Prostate gland (tissue), 2 donors: ENCODE data around the gene ANKAR.

Experiments
- CTCF ChIP-seq, 4 experiments: fragments of 200-600 bp in 2 of 4; fragments of 450-650 bp in 2 of 4; sonication (generic) in 2 of 4; IDR thresholded peaks; 1 replicate in 3 of 4; 2 replicates in 1 of 4; pipeline ENCODE4 v1.5.1; 2016 to 2019; ENCODE audit warnings: antibody characterized with exemption in 4 of 4, mild to moderate bottlenecking in 2 of 4, moderate library complexity in 2 of 4
- POLR2A ChIP-seq: fragments of 450-650 bp; IDR thresholded peaks from one replicate; pipeline ENCODE4 v1.6.1; 2016; ENCODE audit warnings: antibody characterized with exemption, mild to moderate bottlenecking
- POLR2AphosphoS5 ChIP-seq: sonication (generic); formaldehyde crosslinking; IDR thresholded peaks from one replicate; pipeline ENCODE4 v1.6.1; 2017; ENCODE audit warnings: antibody characterized with exemption

DNA sequence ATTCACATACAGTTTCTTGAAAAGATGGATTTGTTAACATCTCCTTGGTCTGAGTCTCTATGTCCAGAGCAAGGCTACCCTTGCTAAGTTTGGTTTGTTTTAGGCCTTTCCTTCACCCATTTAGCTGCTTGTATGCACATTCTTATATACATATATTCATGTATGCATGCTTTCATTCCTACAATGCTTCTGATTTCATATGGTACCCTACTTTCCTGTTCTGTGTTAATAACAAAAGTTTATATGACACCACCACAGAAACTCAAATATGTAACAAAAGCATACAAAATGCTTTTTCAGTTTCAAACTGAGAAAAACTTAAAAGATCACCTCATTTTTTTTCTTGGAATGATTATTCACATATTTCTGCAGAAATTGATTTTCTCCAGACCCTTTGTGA is 48.7 kb downstream of the ANKAR start:
- TF ChIP-seq CTCF (IDR thresholded peaks at IDR 0.05) (no peak), POLR2A (no peak), POLR2AphosphoS5 (no peak)
